Measurements from ENCODE around the gene ZNF32. TPM values are rescaled to one million over a fixed set of nuclear protein-coding genes. Genes with fewer than 3 reads are reported as not detected.

The ZNF32 gene
- total RNA-seq, 3 donors from 2014 or later, result 53.1 to 74.3 (median 54.4) TPM

GRCh38 chr10:43623351-43623750 is 25.3 kb downstream of the ZNF32 start:
- no peaks in the 10 kb centered on the region for H3K36me3 ChIP-seq
- H3K27ac ChIP-seq, result no peak overlapping the region
- H3K27me3 ChIP-seq, result no peaks in the 10 kb centered on the region
- TF ChIP-seq POLR2AphosphoS5 (IDR thresholded peaks at IDR 0.05) (no peak), CTCF (IDR thresholded peaks at IDR 0.05) (no peak), POLR2A (IDR thresholded peaks at IDR 0.05) (no peak)
- intact Hi-C loops (cut with DNase I; ENCODE audit: low total_unique reads), result no loop called here
- H3K9me3 ChIP-seq, result peaks cover 0 to 5% of the 10 kb centered on the region in 2 donors
- H3K4me3 ChIP-seq, result peak overlapping the region in 2 of 3 donors; percentile 25 to 54
- H3K4me1 ChIP-seq, result no peaks in the 10 kb centered on the region
- DNase-seq (ENCODE audit: low spot score in 2 of 2), result no peak

GRCh38 chr10:43622038-43622437 is 26.6 kb downstream of the ZNF32 start:
- no peaks in the 10 kb centered on the region for H3K36me3 ChIP-seq
- no peak overlapping the region for H3K27ac ChIP-seq
- no peak for DNase-seq (ENCODE audit: low spot score in 2 of 2)
- intact Hi-C loops (cut with DNase I; ENCODE audit: low total_unique reads), result no loop called here
- TF ChIP-seq POLR2AphosphoS5 (IDR thresholded peaks at IDR 0.05) (no peak), POLR2A (IDR thresholded peaks at IDR 0.05) (no peak), CTCF (IDR thresholded peaks at IDR 0.05) (no peak)
- no peaks in the 10 kb centered on the region for H3K27me3 ChIP-seq
- H3K4me1 ChIP-seq, result no peaks in the 10 kb centered on the region
- H3K9me3 ChIP-seq, result peaks cover 2 to 12% of the 10 kb centered on the region in 2 donors
- no peak overlapping the region for H3K4me3 ChIP-seq

- intact Hi-C loops (cut with DNase I; ENCODE audit: low total_unique reads), result no loop called here
- no peak for DNase-seq (ENCODE audit: low spot score in 2 of 2)
These were observed 29.3 kb downstream of the ZNF32 start for GRCh38 chr10:43619368-43619767.

GRCh38 chr10:43616697-43617370 is 31.8 kb downstream of the ZNF32 start:
- peaks cover 13% of the 10 kb centered on the region for H3K36me3 ChIP-seq

More at GRCh38 chr10:43619368-43619767, 29.3 kb downstream of the ZNF32 start:
- Histone ChIP-seq H3K36me3 (peaks cover 13% of the 10 kb centered on the region), H3K4me1 (no peaks in the 10 kb centered on the region), H3K4me3 (no peak overlapping the region), H3K27ac (no peak overlapping the region), H3K27me3 (no peaks in the 10 kb centered on the region), H3K9me3 (peaks cover 12 to 13% of the 10 kb centered on the region in 2 donors)
- TF ChIP-seq POLR2AphosphoS5 (IDR thresholded peaks at IDR 0.05), result no peak
- TF ChIP-seq CTCF (IDR thresholded peaks at IDR 0.05), result no peak
- no peak for TF ChIP-seq POLR2A (IDR thresholded peaks at IDR 0.05)

DNA sequence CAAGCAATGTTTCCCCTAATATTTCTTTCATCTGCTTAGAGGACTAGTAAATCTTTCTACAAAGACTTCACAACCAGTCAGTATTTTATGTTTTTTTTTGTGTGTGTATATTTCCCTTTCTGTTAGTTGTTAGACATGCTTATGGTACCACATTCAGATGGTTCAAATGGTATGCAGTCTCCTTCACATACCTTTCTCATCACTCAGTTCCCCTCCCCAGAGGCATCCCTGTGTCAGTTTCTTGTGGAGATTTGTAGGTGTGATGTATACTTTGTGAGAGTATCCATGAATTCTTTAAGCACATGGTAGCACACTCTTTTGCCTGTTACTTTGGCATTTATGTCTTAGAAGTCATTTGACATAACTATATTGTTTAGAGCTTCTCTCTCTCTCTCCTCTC is 38.0 kb downstream of the ZNF32 start:
- Histone ChIP-seq H3K4me3 (no peak overlapping the region), H3K27me3 (no peaks in the 10 kb centered on the region), H3K4me1 (peaks cover 0 to 6% of the 10 kb centered on the region in 2 donors), H3K36me3 (peaks cover under 1% of the 10 kb centered on the region), H3K27ac (no peak overlapping the region), H3K9me3 (no peaks in the 10 kb centered on the region)
- intact Hi-C loops (cut with DNase I; ENCODE audit: low total_unique reads), result no loop called here
- DNase-seq (ENCODE audit: low spot score in 2 of 2), result no peak
- no peak for TF ChIP-seq POLR2A (IDR thresholded peaks at IDR 0.05)
- no peak for TF ChIP-seq CTCF (IDR thresholded peaks at IDR 0.05)
- no peak for TF ChIP-seq POLR2AphosphoS5 (IDR thresholded peaks at IDR 0.05)

More at GRCh38 chr10:43616697-43617370, 31.8 kb downstream of the ZNF32 start:
- H3K4me1 ChIP-seq, result no peaks in the 10 kb centered on the region
- H3K27me3 ChIP-seq, result no peaks in the 10 kb centered on the region
- H3K9me3 ChIP-seq, result peaks cover 9 to 12% of the 10 kb centered on the region in 2 donors
- H3K27ac ChIP-seq, result no peak overlapping the region
- DNase-seq (ENCODE audit: low spot score in 2 of 2), result no peak
- intact Hi-C loops (cut with DNase I; ENCODE audit: low total_unique reads), result no loop called here
- TF ChIP-seq POLR2A (IDR thresholded peaks at IDR 0.05), result no peak
- H3K4me3 ChIP-seq, result no peak overlapping the region

All from breast epithelium (tissue), 4 donors.